ENCODE data around the gene FOSB.

FOSB gene

DNA sequence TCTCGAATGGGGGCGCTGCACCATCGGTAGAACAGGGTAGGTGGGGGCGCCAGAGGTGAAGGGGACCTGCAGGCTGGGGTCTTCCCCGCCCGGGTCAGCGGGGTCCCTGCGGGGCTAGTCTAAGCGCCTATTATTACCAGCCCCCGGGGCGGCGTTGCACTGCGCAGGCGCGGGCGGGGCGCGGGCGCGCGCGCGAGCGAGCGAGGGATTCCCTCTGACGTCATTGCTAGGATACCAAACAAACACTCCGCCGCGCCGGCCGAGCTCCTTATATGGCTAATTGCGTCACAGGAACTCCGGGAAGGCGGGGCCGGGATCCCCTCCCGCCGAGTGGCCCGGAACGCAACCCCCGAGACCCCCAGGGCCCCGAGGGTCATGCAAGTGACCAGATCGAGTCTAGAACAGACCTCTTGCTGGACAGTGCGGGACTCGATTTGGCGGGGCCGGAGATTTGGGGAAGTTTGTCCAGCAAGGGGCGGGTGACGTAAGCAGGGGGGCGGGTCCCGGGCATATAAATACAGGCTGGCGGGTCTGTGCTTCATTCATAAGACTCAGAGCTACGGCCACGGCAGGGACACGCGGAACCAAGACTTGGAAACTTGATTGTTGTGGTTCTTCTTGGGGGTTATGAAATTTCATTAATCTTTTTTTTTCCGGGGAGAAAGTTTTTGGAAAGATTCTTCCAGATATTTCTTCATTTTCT is at the start of gene FOSB:
FOSB (plus strand) TSS at position 541 of the 703 bp plus-strand sequence. CDS start 591 bp downstream, outside the sequence.
- peak; percentile 97 for DNase-seq (ENCODE audit: low read depth)
- H3K4me3 ChIP-seq (replicated peaks; ENCODE audit: low read depth, low read length) = peak within 1 kb of the TSS; percentile 97
- TF ChIP-seq, protein P1, sequence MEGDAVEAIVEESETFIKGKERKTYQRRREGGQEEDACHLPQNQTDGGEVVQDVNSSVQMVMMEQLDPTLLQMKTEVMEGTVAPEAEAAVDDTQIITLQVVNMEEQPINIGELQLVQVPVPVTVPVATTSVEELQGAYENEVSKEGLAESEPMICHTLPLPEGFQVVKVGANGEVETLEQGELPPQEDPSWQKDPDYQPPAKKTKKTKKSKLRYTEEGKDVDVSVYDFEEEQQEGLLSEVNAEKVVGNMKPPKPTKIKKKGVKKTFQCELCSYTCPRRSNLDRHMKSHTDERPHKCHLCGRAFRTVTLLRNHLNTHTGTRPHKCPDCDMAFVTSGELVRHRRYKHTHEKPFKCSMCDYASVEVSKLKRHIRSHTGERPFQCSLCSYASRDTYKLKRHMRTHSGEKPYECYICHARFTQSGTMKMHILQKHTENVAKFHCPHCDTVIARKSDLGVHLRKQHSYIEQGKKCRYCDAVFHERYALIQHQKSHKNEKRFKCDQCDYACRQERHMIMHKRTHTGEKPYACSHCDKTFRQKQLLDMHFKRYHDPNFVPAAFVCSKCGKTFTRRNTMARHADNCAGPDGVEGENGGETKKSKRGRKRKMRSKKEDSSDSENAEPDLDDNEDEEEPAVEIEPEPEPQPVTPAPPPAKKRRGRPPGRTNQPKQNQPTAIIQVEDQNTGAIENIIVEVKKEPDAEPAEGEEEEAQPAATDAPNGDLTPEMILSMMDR (IDR thresholded peaks at IDR 0.05; ENCODE audit: low read length, missing control alignments) = no peak

DNA sequence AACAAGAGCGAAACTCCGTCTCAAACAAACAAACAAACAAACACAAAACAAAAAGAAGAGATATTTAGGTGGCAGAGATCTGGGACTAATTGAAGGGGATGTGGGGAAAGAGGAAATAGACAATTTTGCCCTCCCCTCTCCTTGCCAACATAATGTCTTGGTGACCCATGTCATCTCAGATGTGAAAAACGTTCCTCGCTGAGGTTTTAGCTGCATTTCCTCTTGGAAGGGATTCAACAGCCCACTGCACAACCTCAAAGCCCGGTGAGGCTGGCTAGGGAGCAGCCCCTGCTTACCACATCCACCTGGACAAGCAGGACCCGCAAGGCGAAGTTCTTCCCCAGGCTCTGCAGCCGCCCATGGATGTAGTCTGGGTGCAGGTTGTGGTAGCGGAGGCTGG is 49.0 kb upstream of the FOSB start:
- H3K4me3 ChIP-seq (replicated peaks; ENCODE audit: low read depth, low read length) = no peak overlapping the region
- TF ChIP-seq, protein P1 (IDR thresholded peaks at IDR 0.05; ENCODE audit: low read length, missing control alignments) = no peak
- no peak for DNase-seq (ENCODE audit: low read depth)

DNA sequence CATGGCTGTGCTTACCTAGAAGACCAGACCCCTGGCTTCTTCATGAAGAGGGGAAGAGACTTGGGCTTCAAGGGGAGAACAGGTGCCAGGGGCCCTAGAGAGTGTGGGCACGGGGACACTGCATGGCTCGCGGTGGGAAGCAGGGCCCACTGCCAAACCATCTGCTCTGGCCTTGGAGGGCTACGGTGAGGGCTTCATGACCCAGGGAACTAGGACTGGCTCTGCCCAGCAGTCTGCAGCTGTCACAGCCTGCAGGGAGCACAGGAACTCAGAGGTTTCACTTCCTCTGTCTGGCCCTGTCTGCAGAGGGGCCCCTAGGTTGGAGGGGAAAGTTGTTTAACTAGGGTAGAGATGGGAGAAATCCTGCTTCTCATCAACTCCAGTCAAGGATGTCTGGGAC is 48.4 kb upstream of the FOSB start:
- DNase-seq (ENCODE audit: low read depth) = no peak
- TF ChIP-seq, protein P1 (IDR thresholded peaks at IDR 0.05; ENCODE audit: low read length, missing control alignments) = no peak
- no peak overlapping the region for H3K4me3 ChIP-seq (replicated peaks; ENCODE audit: low read depth, low read length)

DNA sequence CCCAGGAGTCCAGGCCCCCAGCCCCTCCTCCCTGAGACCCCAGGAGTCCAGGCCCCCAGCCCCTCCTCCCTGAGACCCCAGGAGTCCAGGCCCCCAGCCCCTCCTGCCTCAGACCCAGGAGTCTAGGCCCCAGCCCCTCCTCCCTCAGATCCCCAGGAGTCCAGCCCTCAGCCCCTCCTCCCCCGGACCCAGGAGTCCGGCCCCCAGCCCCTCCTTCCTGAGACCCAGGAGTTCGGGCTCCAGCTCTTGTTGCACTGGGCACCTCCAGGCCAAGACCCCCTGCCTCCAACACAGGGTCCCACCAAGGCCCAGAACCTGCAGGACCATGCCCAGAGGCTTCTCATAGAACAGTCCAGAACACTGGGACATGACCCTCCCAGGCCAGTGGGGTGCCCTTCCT is 47.9 kb upstream of the FOSB start:
- H3K4me3 ChIP-seq (replicated peaks; ENCODE audit: low read depth, low read length) = no peak overlapping the region

DNA sequence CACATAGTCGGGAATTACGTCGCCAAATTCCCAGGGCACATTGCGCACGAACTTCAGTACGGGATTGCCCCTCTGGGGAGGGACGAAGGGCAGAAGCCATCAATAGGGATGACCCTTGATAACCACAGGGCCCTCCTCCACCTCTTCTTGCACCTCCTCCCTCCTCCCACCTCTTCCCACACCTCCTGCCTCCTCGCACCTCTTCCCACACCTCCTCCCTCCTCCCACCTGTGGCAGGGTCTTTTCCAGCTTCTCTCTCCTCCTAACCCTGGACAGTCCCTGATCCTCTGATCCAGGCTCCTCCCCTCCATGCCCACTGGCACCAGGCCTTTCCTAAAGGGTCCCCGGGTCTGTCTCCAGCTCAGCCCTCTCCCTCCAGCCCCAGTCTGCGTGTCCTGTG is 47.4 kb upstream of the FOSB start:
- TF ChIP-seq, protein P1 (IDR thresholded peaks at IDR 0.05; ENCODE audit: low read length, missing control alignments) = no peak
- DNase-seq (ENCODE audit: low read depth) = no peak
- no peak overlapping the region for H3K4me3 ChIP-seq (replicated peaks; ENCODE audit: low read depth, low read length)

More for the DNA sequence above, 47.9 kb upstream of the FOSB start:
- TF ChIP-seq, protein P1 (IDR thresholded peaks at IDR 0.05; ENCODE audit: low read length, missing control alignments) = no peak
- no peak for DNase-seq (ENCODE audit: low read depth)

DNA sequence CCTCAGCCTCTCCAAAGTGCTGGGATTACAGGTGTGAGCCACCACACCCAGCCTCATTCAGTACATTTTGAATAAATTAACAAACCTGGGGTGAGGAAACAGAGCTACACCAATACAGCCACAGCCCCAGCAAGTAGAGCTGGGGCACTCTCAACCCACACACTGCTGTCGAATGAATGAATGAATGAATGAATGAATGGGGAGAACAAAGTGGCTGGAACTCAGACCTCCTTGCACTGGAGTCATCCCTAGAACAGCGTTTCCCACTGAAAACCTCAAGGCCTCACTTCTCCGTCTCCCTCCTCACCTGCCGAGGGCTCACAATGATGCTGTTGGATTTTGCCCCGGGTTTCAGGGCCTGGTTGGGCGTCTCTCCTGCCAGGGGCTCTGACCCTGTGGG is 46.9 kb upstream of the FOSB start:
- DNase-seq (ENCODE audit: low read depth) = no peak
- no peak overlapping the region for H3K4me3 ChIP-seq (replicated peaks; ENCODE audit: low read depth, low read length)
- TF ChIP-seq, protein P1 (IDR thresholded peaks at IDR 0.05; ENCODE audit: low read length, missing control alignments) = no peak

DNA sequence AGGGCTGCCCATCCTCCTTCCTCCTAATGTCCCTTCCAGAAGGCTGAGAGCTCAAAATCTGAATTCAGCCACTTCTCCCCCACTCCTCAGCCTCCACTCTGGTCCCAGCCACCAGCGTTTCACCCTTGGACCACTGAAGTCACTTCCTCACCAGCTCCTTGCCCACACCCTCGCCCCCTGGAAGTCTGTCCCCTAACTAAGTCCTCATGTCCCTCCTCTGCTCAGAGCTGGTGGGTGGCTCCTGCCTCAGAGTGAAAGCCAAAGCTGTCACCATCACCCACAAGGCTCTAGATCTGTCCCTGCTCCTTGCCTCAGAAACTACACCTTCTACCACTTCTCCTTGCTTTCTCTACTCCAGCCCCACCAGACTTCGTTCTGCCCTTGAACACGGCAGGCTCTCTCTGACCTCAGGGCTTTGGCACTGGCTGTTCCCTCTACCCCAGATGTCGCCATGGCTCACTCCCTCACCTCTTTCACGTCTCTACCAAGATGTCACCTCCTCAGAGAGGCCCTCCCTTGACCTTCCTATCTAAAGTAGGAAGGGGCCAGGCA is 45.8 kb upstream of the FOSB start:
- DNase-seq (ENCODE audit: low read depth) = no peak
- TF ChIP-seq, protein P1 (IDR thresholded peaks at IDR 0.05; ENCODE audit: low read length, missing control alignments) = no peak
- no peak overlapping the region for H3K4me3 ChIP-seq (replicated peaks; ENCODE audit: low read depth, low read length)

All from fibroblast of pulmonary artery (primary cell).